ENCODE results near the gene HIP1.

The HIP1 gene

GRCh38 chr7:75591467-75592255 lies 147.1 kb downstream of the HIP1 start:
- H3K4me3 ChIP-seq (ENCODE audit: low read depth, low read length), result no peak overlapping the region
- TF ChIP-seq CTCF (IDR thresholded peaks at IDR 0.05; ENCODE audit: low read depth, low read length), result no peak

DNA sequence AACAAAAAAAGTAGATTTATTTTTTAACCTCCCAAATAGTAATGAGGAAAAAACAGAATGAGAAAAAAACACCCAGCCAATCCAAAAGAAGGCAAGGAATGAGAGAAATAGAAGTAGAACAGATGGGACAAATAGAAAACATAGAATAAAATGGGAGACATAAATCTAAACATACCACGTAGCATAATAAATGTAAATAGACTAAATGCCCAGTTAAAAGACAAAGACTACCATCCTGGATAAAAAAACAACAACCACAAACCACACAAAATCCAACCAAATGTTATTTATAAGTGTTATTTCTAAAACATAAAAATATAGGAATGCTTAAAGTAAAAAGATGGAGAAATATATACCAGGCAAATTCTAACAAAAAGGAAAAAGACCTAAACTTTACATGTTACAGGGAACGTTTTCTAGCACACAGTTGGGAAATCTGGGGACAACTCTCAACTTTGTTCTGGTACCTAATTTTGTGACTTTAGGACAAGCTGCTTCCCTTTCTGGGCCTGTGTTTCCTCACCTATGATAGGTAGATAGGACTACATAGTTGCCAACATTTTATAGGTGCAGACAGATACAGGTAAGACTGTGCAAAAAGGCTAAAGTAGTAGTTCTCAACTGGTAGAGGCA lies 148.3 kb downstream of the HIP1 start:
- H3K4me3 ChIP-seq (ENCODE audit: low read depth, low read length), result no peak overlapping the region
- TF ChIP-seq CTCF (IDR thresholded peaks at IDR 0.05; ENCODE audit: low read depth, low read length), result no peak

DNA sequence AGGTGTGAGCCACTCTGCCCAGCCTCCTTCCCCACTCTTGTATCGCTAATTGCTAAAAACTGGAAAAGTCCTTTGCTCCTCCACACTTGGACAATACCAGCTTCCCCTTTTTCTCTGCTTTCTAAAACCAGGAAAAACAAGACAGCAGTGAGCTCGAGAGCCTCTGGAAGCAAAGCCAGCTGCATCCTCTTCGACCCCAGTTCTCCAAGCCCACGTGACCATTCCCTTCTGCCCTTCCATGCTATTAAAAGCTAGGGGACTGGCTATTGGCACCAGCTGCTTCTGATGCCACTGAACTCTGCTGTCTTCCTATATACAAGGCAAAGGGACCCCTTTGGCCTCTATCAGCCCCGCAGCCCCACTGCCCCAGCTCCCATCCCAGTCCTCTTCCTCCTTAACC lies 154.4 kb downstream of the HIP1 start:
- no peak overlapping the region for H3K4me3 ChIP-seq (ENCODE audit: low read depth, low read length)

DNA sequence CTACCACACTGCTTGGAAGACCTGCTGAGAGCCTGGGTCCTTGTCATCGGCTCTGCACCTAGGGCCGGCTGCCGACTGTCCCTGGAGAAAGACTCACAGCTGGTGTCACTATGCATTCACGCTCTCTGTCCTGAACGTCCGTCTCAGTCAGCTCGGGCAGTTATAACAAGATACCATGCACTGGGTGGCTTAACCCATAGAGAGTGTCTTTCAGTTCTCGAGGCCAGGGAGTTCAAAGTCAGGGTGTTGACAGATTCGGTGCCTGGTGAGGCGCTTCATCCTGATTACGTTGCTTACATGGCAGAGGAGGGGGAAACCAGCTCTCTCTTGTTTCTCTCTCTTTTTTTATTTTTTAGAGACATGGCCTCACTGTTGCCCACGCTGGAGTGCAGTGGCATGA lies 155.5 kb downstream of the HIP1 start:
- no peak overlapping the region for H3K4me3 ChIP-seq (ENCODE audit: low read depth, low read length)
- no peak for TF ChIP-seq CTCF (IDR thresholded peaks at IDR 0.05; ENCODE audit: low read depth, low read length)

More for the DNA sequence above, 154.4 kb downstream of the HIP1 start:
- no peak for TF ChIP-seq CTCF (IDR thresholded peaks at IDR 0.05; ENCODE audit: low read depth, low read length)

GRCh38 chr7:75579899-75580298 lies 158.8 kb downstream of the HIP1 start:
- no peak overlapping the region for H3K4me3 ChIP-seq (ENCODE audit: low read depth, low read length)
- no peak for TF ChIP-seq CTCF (IDR thresholded peaks at IDR 0.05; ENCODE audit: low read depth, low read length)

DNA sequence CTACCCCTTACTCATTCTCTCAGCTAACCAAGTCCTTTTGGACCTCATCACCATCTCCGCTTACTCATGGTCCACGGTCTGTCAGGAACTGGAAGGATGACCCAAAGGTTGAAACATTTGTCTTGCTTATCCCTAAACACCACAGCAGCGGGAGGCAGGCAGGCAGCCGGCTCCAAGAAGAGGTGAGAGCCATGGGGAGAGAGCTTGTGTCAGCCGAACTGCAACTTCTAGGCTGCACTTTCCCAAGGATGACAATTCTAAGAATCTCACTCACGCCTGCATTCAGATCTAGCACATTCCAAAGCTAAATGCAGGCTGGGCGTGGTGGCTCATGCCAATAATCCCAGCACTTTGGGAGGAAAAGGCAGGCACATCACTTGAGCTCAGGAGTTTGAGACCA lies 160.7 kb downstream of the HIP1 start:
- no peak overlapping the region for H3K4me3 ChIP-seq (ENCODE audit: low read depth, low read length)
- no peak for TF ChIP-seq CTCF (IDR thresholded peaks at IDR 0.05; ENCODE audit: low read depth, low read length)

GRCh38 chr7:75575488-75576121 lies 163.1 kb downstream of the HIP1 start:
- no peak for TF ChIP-seq CTCF (IDR thresholded peaks at IDR 0.05; ENCODE audit: low read depth, low read length)
- no peak overlapping the region for H3K4me3 ChIP-seq (ENCODE audit: low read depth, low read length)
